IMR-90 (cell line): Measurements from ENCODE around the gene YKT6. TPM values are rescaled to one million over a fixed set of nuclear protein-coding genes. Genes with fewer than 3 reads are reported as not detected.

Experiments
- ATAC-seq: fragments of 200-7000 bp; cut with Tn5 transposase; 2 replicates; pipeline ENCODE4 v1.9.1; 2020; ENCODE audit warnings: low read depth, mild to moderate bottlenecking, moderate library complexity
- BruUV-seq: library from RNA; stranded (reverse); fragments of 400-500 nt; replicated peaks from 2 replicates; lab custom pipeline; 2021; lab: Mats Ljungman, UMichigan
- CTCF ChIA-PET: fragments of 300-600 bp; formaldehyde crosslinking; extraction: SDS; loops from one replicate; lab custom pipeline; 2021; ENCODE audit warnings: antibody characterized with exemption; lab: Yijun Ruan, JAX
- POLR2A ChIA-PET: fragments of 300-600 bp; sonication (Branson Sonifier 250); formaldehyde crosslinking; loops from one replicate; lab custom pipeline; 2022; ENCODE audit warnings: antibody characterized with exemption; ENCODE audit not compliant: unreplicated experiment; lab: Charles Lee
- DNase-seq: peaks from one replicate; pipeline ENCODE4 v3.0.0; 2013
- H2AFZ ChIP-seq: replicated peaks from 2 replicates; pipeline ENCODE3; 2013; ENCODE audit warnings: low read length, mild to moderate bottlenecking; ENCODE audit not compliant: poor library complexity
- H2AK5ac ChIP-seq: 2 replicates; pipeline ENCODE4 v1.6.1; 2013; ENCODE audit warnings: low read depth, low read length, inconsistent platforms
- H2AK9ac ChIP-seq: replicated peaks from 2 replicates; pipeline ENCODE3; 2013; ENCODE audit warnings: mild to moderate bottlenecking, low read depth, low read length, moderate library complexity; ENCODE audit not compliant: poor library complexity
- H2BK120ac ChIP-seq: 2 replicates; pipeline ENCODE4 v1.6.1; 2013; ENCODE audit warnings: low read depth, low read length, inconsistent platforms
- H2BK15ac ChIP-seq: 3 replicates; pipeline ENCODE4 v1.6.1; 2013; ENCODE audit warnings: low read depth, low read length, inconsistent platforms
- H2BK20ac ChIP-seq: 2 replicates; pipeline ENCODE4 v1.6.1; 2013; ENCODE audit warnings: low read depth, mild to moderate bottlenecking, inconsistent platforms, low read length, moderate library complexity
- H2BK5ac ChIP-seq: 2 replicates; pipeline ENCODE4 v1.6.1; 2013; ENCODE audit warnings: mild to moderate bottlenecking, low read depth, low read length, inconsistent platforms; ENCODE audit not compliant: poor library complexity, severe bottlenecking
- H3K14ac ChIP-seq: replicated peaks from 2 replicates; pipeline ENCODE4 v1.6.1; 2013; ENCODE audit warnings: low read depth, low read length, inconsistent platforms
- H3K18ac ChIP-seq: 2 replicates; pipeline ENCODE4 v1.6.1; 2013; ENCODE audit warnings: low read depth, low read length, control low read depth
- H3K23ac ChIP-seq: 2 replicates; pipeline ENCODE4 v1.6.1; 2013; ENCODE audit warnings: low read depth, low read length, inconsistent platforms
- H3K27ac ChIP-seq: 2 replicates; pipeline ENCODE4 v1.5.1; 2013; ENCODE audit warnings: mild to moderate bottlenecking, control low read depth, low read length; ENCODE audit not compliant: insufficient read depth
- H3K27me3 ChIP-seq: 2 replicates; pipeline ENCODE4 v1.6.1; 2013; ENCODE audit warnings: low read length; ENCODE audit not compliant: control insufficient read depth, insufficient read depth
- H3K36me3 ChIP-seq: 2 replicates; pipeline ENCODE4 v1.6.1; 2013; ENCODE audit warnings: low read length, mixed read lengths; ENCODE audit not compliant: control insufficient read depth, insufficient read depth
- H3K4ac ChIP-seq: 2 replicates; pipeline ENCODE4 v1.6.1; 2013; ENCODE audit warnings: low read depth, low read length, inconsistent platforms
- H3K4me1 ChIP-seq: 2 replicates; pipeline ENCODE4 v1.6.1; 2013; ENCODE audit warnings: low read length, mixed read lengths; ENCODE audit not compliant: control insufficient read depth, insufficient read depth
- H3K4me2 ChIP-seq: 2 replicates; pipeline ENCODE4 v1.6.1; 2013; ENCODE audit warnings: low read depth, mild to moderate bottlenecking, control low read depth, low read length, moderate library complexity
- H3K4me3 ChIP-seq: 2 replicates; pipeline ENCODE4 v1.5.1; 2013; ENCODE audit warnings: low read depth, mild to moderate bottlenecking, control low read depth, low read length, moderate library complexity; ENCODE audit not compliant: insufficient read depth
- H3K56ac ChIP-seq: 2 replicates; pipeline ENCODE4 v1.6.1; 2013; ENCODE audit warnings: low read length, inconsistent platforms; ENCODE audit not compliant: insufficient read depth; ENCODE audit errors: extremely low read depth
- H3K79me1 ChIP-seq, 2 experiments: 2 replicates each; pipeline ENCODE4 v1.6.1; 2013; ENCODE audit warnings: low read length in 2 of 2, inconsistent platforms in 1 of 2, low read depth in 1 of 2
- H3K9ac ChIP-seq: 2 replicates; pipeline ENCODE4 v1.6.1; 2013; ENCODE audit warnings: low read depth, low read length, control low read depth
- H3K9me1 ChIP-seq: 2 replicates; pipeline ENCODE4 v1.6.1; 2013; ENCODE audit warnings: low read length, inconsistent platforms; ENCODE audit not compliant: insufficient read depth
- H3K9me3 ChIP-seq: 2 replicates; pipeline ENCODE4 v1.6.1; 2013; ENCODE audit warnings: low read length; ENCODE audit not compliant: control insufficient read depth, insufficient read depth
- H4K20me1 ChIP-seq: 2 replicates; pipeline ENCODE4 v1.6.1; 2013; ENCODE audit warnings: low read length, inconsistent platforms; ENCODE audit not compliant: insufficient read depth
- H4K5ac ChIP-seq: 2 replicates; pipeline ENCODE4 v1.6.1; 2013; ENCODE audit warnings: mild to moderate bottlenecking, low read depth, low read length, control low read depth
- H4K8ac ChIP-seq, 2 experiments: 2 replicates each; pipeline ENCODE4 v1.6.1; 2013; ENCODE audit warnings: low read depth in 2 of 2, low read length in 2 of 2, control low read depth in 1 of 2, inconsistent platforms in 1 of 2
- H4K91ac ChIP-seq: 2 replicates; pipeline ENCODE4 v1.6.1; 2013; ENCODE audit warnings: low read depth, low read length, inconsistent platforms; ENCODE audit not compliant: insufficient read depth
- BHLHE40 ChIP-seq: fragments of 150-350 bp; IDR thresholded peaks from 2 replicates; pipeline ENCODE4 v1.6.1; 2016; ENCODE audit warnings: mild to moderate bottlenecking, low read depth, low read length
- CEBPB ChIP-seq: IDR thresholded peaks from 2 replicates; pipeline ENCODE4 v1.6.1; 2012; ENCODE audit warnings: low read depth, low read length, improper control_type of control experiment
- CHD1 ChIP-seq: IDR thresholded peaks from 2 replicates; pipeline ENCODE4 v1.6.1; 2012; ENCODE audit warnings: low read depth, low read length, improper control_type of control experiment
- CTCF ChIP-seq: conservative IDR thresholded peaks from 2 replicates; pipeline ENCODE4 v1.5.1; 2012; ENCODE audit warnings: mild to moderate bottlenecking, low read depth, low read length, improper control_type of control experiment
- ELK1 ChIP-seq: fragments of 150-350 bp; IDR thresholded peaks from 2 replicates; pipeline ENCODE4 v1.6.1; 2016; ENCODE audit warnings: low read depth, mild to moderate bottlenecking, low read length, moderate library complexity, borderline replicate concordance
- FOS ChIP-seq: fragments of 150-350 bp; IDR thresholded peaks from 2 replicates; pipeline ENCODE4 v1.6.1; 2016; ENCODE audit warnings: low read depth, low read length
- MAFK ChIP-seq: IDR thresholded peaks from 2 replicates; pipeline ENCODE4 v1.6.1; 2012; ENCODE audit warnings: low read depth, low read length, improper control_type of control experiment
- MAZ ChIP-seq: IDR thresholded peaks from 2 replicates; pipeline ENCODE4 v1.6.1; 2012; ENCODE audit warnings: low read depth, mild to moderate bottlenecking, low read length, improper control_type of control experiment, moderate library complexity, borderline replicate concordance
- MXI1 ChIP-seq: IDR thresholded peaks from 2 replicates; pipeline ENCODE4 v1.6.1; 2012; ENCODE audit warnings: low read depth, mild to moderate bottlenecking, low read length, moderate library complexity, borderline replicate concordance
- NFE2L2 ChIP-seq: fragments of 150-350 bp; IDR thresholded peaks from 2 replicates; pipeline ENCODE4 v1.6.1; 2016; ENCODE audit warnings: low read depth, mild to moderate bottlenecking, low read length
- POLR2A ChIP-seq: IDR thresholded peaks from 2 replicates; pipeline ENCODE4 v1.6.1; 2012; ENCODE audit warnings: mild to moderate bottlenecking, low read depth, low read length
- RAD21 ChIP-seq: IDR thresholded peaks from 2 replicates; pipeline ENCODE4 v1.6.1; 2012; ENCODE audit warnings: low read length, improper control_type of control experiment
- RCOR1 ChIP-seq: IDR thresholded peaks from 2 replicates; pipeline ENCODE4 v1.6.1; 2012; ENCODE audit warnings: mild to moderate bottlenecking, low read length, improper control_type of control experiment; ENCODE audit not compliant: insufficient replicate concordance
- RFX5 ChIP-seq: IDR thresholded peaks from 2 replicates; pipeline ENCODE4 v1.8.0; 2012; ENCODE audit warnings: low read depth, mild to moderate bottlenecking, low read length, moderate library complexity
- SMC3 ChIP-seq: fragments of 150-350 bp; IDR thresholded peaks from 2 replicates; pipeline ENCODE4 v1.6.1; 2016; ENCODE audit warnings: low read depth, mild to moderate bottlenecking, antibody characterized with exemption, low read length, moderate library complexity
- USF2 ChIP-seq: fragments of 150-350 bp; IDR thresholded peaks from 2 replicates; pipeline ENCODE4 v1.6.1; 2017; ENCODE audit warnings: mild to moderate bottlenecking, antibody characterized with exemption, low read length, low read depth
- WGBS, 2 experiments: methylation state at CpG; one replicate each; pipeline versions ENCODE4 v1.1.5 to v1.1.7; 2013; ENCODE audit warnings: missing lambda C conversion rate in 2 of 2; ENCODE audit not compliant: insufficient read length in 1 of 2; ENCODE audit errors: extremely low coverage in 2 of 2; 5-methylcytosine and 5-hydroxymethylcytosine counted together
- dilution Hi-C: fragments of 300-500 bp; cut with HindIII; formaldehyde crosslinking; loops from one replicate; pipeline ENCODE4 v1.14.3; 2018; ENCODE audit warnings: low sequenced_read_pairs; ENCODE audit not compliant: unreplicated experiment
- in situ Hi-C: fragments of 300-500 bp; cut with MboI; formaldehyde crosslinking; loops from 3 replicates; pipeline ENCODE4 v1.14.3; 2019; ENCODE audit warnings: low sequenced_read_pairs, inconsistent platforms, mixed read lengths
- intact Hi-C: fragments of 100-400 bp; cut with micrococcal nuclease; formaldehyde crosslinking; loops from 2 replicates; pipeline ENCODE4 v1.10.0; 2022
- polyA plus RNA-seq, 3 experiments: library from polyadenylated mRNA; depleted of rRNA; stranded (reverse); fragments of >200 nt; gene quantifications; 2 replicates each; pipeline ENCODE4 v1.2.3, GENCODE V29; 2012; ENCODE audit warnings: low replicate concordance in 1 of 3
- total RNA-seq: library from RNA; depleted of rRNA; stranded (reverse); fragments of >200 nt; gene quantifications from 2 replicates; pipeline ENCODE4 v1.2.3, GENCODE V29; 2012

The YKT6 gene
- total and polyA plus RNA-seq, 2 of the 4 experiments (the other 2 are of a cell fraction): 115 to 120 TPM

- Histone ChIP-seq H3K79me1 (no peaks in the 10 kb centered on the region), H2BK5ac (no peak overlapping the region), H3K23ac (no peak overlapping the region), H2AK5ac (no peak overlapping the region), H2BK120ac (no peak overlapping the region), H3K27ac (no peak overlapping the region), H3K4me3 (no peak overlapping the region), H3K9me3 (no peaks in the 10 kb centered on the region), H3K14ac (no peak overlapping the region), H3K36me3 (no peaks in the 10 kb centered on the region), H3K4me2 (no peak overlapping the region), H4K8ac (no peak overlapping the region), H3K4me1 (no peaks in the 10 kb centered on the region), H2BK15ac (no peak overlapping the region), H4K91ac (no peak overlapping the region), H2AK9ac (no peak overlapping the region), H3K4ac (no peak overlapping the region), H3K56ac (no peak overlapping the region), H2BK20ac (no peak overlapping the region), H3K18ac (no peak overlapping the region), H4K5ac (no peak overlapping the region), H2AFZ (no peak overlapping the region), H4K20me1 (no peaks in the 10 kb centered on the region), H3K9ac (no peak overlapping the region), H3K27me3 (peaks cover 34% of the 10 kb centered on the region), H3K9me1 (no peaks in the 10 kb centered on the region)
- DNase-seq: no peak
- intact Hi-C loops: no loop called here
- dilution Hi-C loops: no loop called here
- no TSS peak for BruUV-seq
- ATAC-seq: no peak
- 92% methylated on average over 2 of the region's 8 CpGs; no CpG with 5 or more reads in 1 of the 2 experiments for WGBS, 2 experiments
- POLR2A ChIA-PET: no interaction called here
- in situ Hi-C loops: no loop called here
- TF ChIP-seq POLR2A (no peak), CEBPB (no peak), FOS (no peak), ELK1 (no peak), MXI1 (no peak), SMC3 (no peak), RFX5 (no peak), MAFK (no peak), CTCF (no peak), CHD1 (no peak), RAD21 (no peak), MAZ (no peak), BHLHE40 (no peak), USF2 (no peak), NFE2L2 (no peak), RCOR1 (no peak)
- CTCF ChIA-PET: no interaction called here
Measured at GRCh38 chr7:44235066-44235465, 34.3 kb downstream of the YKT6 start.
